Bone marrow (tissue), 2 donors: ENCODE measurements around the gene CCNL2.

Experiments used
- DNase-seq, 2 donors: peaks; one replicate each; lab custom pipeline; 2025; lab: John Stamatoyannopoulos, UW

The CCNL2 gene

DNA sequence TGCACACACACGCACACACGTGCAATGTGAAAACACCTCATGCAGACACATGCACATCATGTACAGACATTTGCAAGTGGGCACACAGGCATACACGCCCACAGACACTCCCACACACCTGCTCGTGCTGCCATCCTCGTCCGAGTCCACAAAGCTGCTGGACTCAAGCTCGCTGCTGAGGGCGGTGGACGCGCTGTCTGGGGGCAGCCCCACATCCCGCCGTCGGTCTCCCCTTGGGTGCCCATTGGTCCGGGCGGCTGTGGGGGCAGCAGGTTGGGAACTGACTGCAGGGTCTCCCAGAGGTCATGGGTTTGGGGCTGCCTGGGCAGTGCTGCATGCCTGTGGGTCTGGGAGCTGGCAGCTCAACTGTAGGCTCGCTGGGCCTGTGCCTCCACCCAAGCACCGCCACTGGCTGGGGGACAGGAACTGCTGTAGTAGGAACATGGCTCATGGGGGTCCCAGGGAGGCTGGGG, 57.5 kb downstream of the CCNL2 start:
- DNase-seq, result no peak

DNA sequence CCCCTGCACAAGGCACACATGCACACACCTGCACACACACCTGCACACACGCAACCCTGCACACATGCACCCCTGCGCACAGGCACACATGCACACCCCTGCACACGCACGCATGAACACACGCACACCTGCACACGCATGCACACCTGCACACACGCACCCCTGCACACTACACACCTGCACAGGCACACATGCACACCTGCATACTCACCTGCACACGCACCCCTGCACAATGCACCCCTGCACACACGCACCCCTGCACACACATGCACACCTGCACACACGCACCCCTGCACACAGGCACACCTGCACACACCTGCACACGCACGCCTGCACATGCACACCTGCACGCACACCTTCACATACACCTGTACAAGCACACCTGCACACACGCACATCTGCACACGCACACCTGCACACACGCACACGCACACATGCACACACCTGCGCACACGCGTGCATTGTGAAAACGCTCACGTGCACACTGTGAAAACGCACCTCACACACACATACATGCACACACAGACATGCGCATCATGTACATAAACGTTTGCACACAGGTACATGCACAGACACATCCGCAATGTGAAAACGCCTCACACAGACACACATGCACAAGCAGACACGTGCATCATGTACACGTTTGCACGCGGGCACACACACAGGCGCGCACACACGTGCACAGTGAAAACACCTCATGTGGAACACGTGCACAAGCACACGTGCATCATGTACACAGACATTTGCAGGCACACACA, 58.2 kb downstream of the CCNL2 start:
- no peak for DNase-seq

DNA sequence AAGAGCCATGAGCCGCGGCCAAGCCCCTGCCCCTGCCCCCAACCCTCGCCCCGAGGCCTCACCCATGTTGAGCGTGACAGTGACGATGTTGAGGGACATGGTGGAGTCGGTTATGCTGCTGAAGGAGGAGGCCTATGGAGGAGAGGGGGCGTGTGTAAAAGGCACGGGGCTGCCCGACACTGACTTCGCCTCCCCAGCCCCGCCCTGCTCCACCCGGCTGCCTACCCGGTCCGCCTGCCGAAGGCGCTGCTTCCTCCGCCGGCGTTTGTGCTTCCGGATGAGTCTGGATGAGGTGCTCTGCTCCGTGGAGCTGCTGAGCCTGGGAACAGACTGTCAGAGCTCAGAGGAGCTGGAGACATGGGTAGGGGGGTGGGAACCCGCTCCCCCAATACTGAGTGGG, 59.0 kb downstream of the CCNL2 start:
- no peak for DNase-seq

DNA sequence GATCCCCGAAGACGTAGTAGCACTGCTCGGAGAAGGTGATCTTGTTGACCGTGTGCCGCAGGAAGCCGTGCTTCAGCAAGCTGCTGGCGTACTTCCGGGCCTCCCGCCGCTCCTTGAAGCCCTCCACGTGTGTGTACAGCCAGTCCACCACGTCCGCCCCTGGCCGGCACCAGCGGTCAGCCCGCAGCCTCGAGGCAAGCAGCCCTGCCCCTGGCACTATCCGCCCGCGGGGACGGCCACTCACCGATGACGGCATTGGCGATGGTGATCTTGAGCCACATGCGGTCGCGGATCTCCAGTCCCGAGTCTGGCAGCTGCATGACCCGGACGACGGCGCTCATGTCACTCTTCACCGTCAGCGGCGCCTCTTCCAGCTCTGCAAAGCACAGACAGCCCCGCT, 60.9 kb downstream of the CCNL2 start:
- no peak for DNase-seq

DNA sequence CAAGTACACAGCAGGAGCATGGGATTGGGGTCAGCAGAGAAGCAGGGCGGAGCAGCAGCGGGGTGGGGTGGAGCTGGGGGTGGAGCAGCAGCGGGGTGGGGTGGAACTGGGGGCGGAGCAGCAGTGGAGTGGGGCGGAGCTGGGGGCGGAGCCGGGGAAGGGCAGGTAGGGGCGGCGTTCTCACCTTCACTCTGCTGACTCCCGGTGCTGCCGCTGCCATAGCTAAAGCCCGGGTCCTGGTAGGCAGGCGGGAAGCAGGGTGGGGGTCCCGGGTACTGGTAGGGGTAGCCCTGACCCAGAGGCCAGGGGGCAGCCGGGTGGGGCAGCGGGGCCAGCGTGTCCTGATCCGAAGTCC, 61.4 kb downstream of the CCNL2 start:
- no peak for DNase-seq

DNA sequence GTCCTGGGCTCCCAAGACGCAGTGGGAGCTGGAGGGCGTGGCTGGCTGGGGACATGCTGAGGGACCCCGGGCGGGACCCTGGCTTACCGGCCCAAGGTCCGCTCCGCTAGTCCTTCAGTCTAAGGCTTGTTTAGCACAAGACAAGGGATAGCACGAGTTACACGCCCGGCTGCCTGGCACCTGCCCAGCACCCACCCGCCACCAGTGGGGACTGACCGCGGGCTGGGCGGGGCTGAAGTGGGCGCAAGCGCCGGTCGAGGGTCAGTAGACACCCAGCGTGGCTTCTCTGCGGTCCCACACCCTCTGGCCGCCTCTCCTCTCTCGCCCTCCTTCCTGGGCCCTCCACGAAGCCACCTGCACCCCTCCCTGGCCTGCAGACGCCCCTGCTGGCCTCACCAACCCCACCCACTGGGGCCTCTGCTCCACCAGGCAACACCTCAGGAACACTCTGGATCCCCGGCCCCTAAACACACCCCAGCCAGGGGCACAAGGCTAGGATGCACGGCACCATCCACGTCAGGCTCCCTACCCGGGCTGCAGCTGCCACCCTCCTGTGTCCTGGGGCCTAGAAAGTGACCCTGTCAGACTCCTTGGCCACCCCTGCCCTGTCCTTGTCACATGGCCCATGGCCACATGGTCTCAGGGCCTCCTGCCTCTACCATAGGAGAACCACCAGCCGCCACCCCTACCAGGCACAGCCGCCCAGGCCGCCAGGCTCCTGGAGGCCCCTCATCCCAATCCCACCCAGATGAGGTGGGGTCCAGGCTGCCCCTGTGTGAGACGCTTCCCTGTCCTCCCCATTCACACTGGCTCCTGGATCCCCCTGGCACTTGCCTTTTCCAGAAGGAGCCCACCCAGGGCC, 62.0 kb downstream of the CCNL2 start:
- DNase-seq, result no peak

DNA sequence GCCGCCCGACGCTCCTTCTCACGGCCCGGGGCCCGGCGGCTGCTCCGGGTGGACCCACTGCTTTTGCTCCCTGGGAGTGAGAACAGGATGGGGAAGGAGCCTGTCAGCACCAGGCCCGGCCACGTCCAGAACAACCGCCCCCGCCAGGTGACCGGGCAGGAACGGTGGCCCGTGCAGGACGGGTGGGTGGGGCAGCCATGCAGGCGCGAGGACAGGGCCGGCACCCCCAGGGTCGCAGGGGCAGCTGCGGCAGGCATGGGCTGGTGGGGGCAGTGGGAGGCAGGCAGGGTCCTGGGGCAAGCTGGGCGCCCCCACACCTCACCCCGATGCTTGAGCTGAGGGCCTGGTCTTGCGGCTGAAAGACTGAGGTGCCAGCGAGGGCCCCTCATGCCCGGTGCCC, 62.7 kb downstream of the CCNL2 start:
- DNase-seq, result no peak

DNA sequence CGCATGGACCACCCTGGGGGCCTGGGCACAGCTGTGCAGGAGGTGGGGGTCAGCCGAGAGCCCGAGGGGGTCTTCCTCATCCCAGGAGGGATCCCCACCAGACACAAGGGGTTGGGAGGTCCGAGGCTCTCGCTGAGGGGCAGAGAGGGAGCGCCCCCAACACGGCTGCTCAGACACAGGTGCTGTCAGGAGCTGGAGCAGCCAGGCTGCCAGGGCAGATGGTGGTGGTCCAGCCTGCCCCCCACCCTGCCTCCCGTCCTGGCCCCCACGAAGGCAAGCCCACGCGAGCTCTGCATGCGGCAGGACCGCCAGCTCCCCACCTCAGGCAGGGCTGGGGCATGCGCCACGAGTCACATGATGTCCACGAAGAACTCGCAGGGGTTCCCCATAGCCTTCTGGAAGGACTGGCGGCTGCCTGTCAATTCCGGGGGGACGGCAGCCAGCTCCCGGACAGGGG, 63.3 kb downstream of the CCNL2 start:
- no peak for DNase-seq
